Measurements from ENCODE around the gene ITLN2. TPM values are rescaled to one million over a fixed set of nuclear protein-coding genes. Genes with fewer than 3 reads are reported as not detected.
A peak's percentile ranks its signal among the peaks of the same experiment; 100 is the strongest.
"Not testable (repeated sequence)": the region's sequence is repeated elsewhere in the genome, so short reads cannot be mapped to it uniquely, and the experiment has no call there.

The ITLN2 gene
- total RNA-seq, 1 experiment from 2014 or later, result not detected

- no peak for DNase-seq (ENCODE audit: low spot score)
Observed at GRCh38 chr1:160953030-160953429, 1.6 kb downstream of the ITLN2 start.

GRCh38 chr1:160952129-160952510 is 2.5 kb downstream of the ITLN2 start:
- DNase-seq (ENCODE audit: low spot score), result no peak

- peak; percentile 78 for DNase-seq (ENCODE audit: low spot score)
Observed at GRCh38 chr1:160951443-160952128, 3.0 kb downstream of the ITLN2 start.

- DNase-seq (ENCODE audit: low spot score), result no peak
Observed at GRCh38 chr1:160950657-160951056, 4.0 kb downstream of the ITLN2 start.

- DNase-seq (ENCODE audit: low spot score), result no peak
Observed at GRCh38 chr1:160949881-160950280, 4.7 kb downstream of the ITLN2 start.

- DNase-seq (ENCODE audit: low spot score), result peak; percentile 52
Observed at GRCh38 chr1:160949216-160949880, 5.3 kb downstream of the ITLN2 start.

GRCh38 chr1:160947174-160947759 is 7.3 kb downstream of the ITLN2 start:
- peak; percentile 76 for DNase-seq (ENCODE audit: low spot score)

GRCh38 chr1:160945881-160946280 is 8.7 kb downstream of the ITLN2 start:
- peak; percentile 63 for DNase-seq (ENCODE audit: low spot score)

- DNase-seq (ENCODE audit: low spot score), result no peak
Observed at GRCh38 chr1:160945079-160945478, 9.5 kb downstream of the ITLN2 start.

GRCh38 chr1:160942926-160943325 is 11.7 kb downstream of the ITLN2 start:
- no peak for DNase-seq (ENCODE audit: low spot score)

- not testable (repeated sequence) for DNase-seq (ENCODE audit: low spot score)
Observed at GRCh38 chr1:160936666-160937065, 17.9 kb downstream of the ITLN2 start.

GRCh38 chr1:160935527-160936258 is 18.9 kb downstream of the ITLN2 start:
- no peak for DNase-seq (ENCODE audit: low spot score)

- DNase-seq (ENCODE audit: low spot score), result not testable (repeated sequence)
Observed at GRCh38 chr1:160933305-160933704, 21.3 kb downstream of the ITLN2 start.

GRCh38 chr1:160925652-160926244 is 28.9 kb downstream of the ITLN2 start:
- peak; percentile 35 for DNase-seq (ENCODE audit: low spot score)

- DNase-seq (ENCODE audit: low spot score), result no peak
Observed at GRCh38 chr1:160924791-160925651, 29.6 kb downstream of the ITLN2 start.

- no peak for DNase-seq (ENCODE audit: low spot score)
Observed at GRCh38 chr1:160916666-160917065, 37.9 kb downstream of the ITLN2 start.

GRCh38 chr1:160913229-160913628 is 41.4 kb downstream of the ITLN2 start:
- DNase-seq (ENCODE audit: low spot score), result not testable (repeated sequence)

GRCh38 chr1:160911925-160912324 is 42.7 kb downstream of the ITLN2 start:
- DNase-seq (ENCODE audit: low spot score), result no peak

- DNase-seq (ENCODE audit: low spot score), result no peak
Observed at GRCh38 chr1:160911441-160911840, 43.2 kb downstream of the ITLN2 start.

- DNase-seq (ENCODE audit: low spot score), result no peak
Observed at GRCh38 chr1:160910170-160910750, 44.3 kb downstream of the ITLN2 start.

GRCh38 chr1:160907976-160908375 is 46.6 kb downstream of the ITLN2 start:
- DNase-seq (ENCODE audit: low spot score), result no peak

Measured in A172 (cell line).